Measurements from ENCODE around the gene TTLL11. TPM values are rescaled to one million over a fixed set of nuclear protein-coding genes. Genes with fewer than 3 reads are reported as not detected.

Gene TTLL11
- total RNA-seq, 1 experiment from 2014 or later = 1.5 TPM

GRCh38 chr9:121844098-121844497 lies 249.0 kb downstream of the TTLL11 start:
- no peaks in the 10 kb centered on the region; a peak in 1 of 4 replicates for H3K4me1 Mint-ChIP-seq
- Histone ChIP-seq H3K4me2 (ENCODE audit: insufficient read depth, insufficient read length, low read length) (no peak overlapping the region), H3K18ac (ENCODE audit: insufficient read length, low read depth, low read length) (no peak overlapping the region), H3K14ac (ENCODE audit: insufficient read depth, low read length) (no peak overlapping the region), H3K4ac (ENCODE audit: low read depth, low read length) (no peak overlapping the region), H3K23me2 (ENCODE audit: insufficient read length, low read depth, low read length, poor library complexity, severe bottlenecking) (no peaks in the 10 kb centered on the region), H4K91ac (ENCODE audit: insufficient read length, low read depth, low read length) (no peak overlapping the region), H4K5ac (ENCODE audit: insufficient read length, low read depth, low read length) (no peak overlapping the region), H2AK5ac (ENCODE audit: insufficient read length, low read length) (no peak overlapping the region), H3K4me1 (ENCODE audit: insufficient read depth, low read length) (no peaks in the 10 kb centered on the region), H4K20me1 (ENCODE audit: control insufficient read depth, insufficient read depth, insufficient read length) (no peaks in the 10 kb centered on the region), H3K56ac (ENCODE audit: insufficient read length, low read depth, low read length) (no peak overlapping the region), H3K23ac (ENCODE audit: insufficient read length, low read depth, low read length) (no peak overlapping the region), H4K8ac (replicated peaks; ENCODE audit: insufficient read length, low read depth, low read length) (no peak overlapping the region), H3T11ph (ENCODE audit: low read length) (no peak overlapping the region), H2BK15ac (ENCODE audit: low read depth, low read length) (no peak overlapping the region), H3K79me2 (ENCODE audit: insufficient read depth, low read length) (no peaks in the 10 kb centered on the region), H3K27me3 (ENCODE audit: insufficient read depth, low read length) (no peaks in the 10 kb centered on the region), H3K9me3 (ENCODE audit: control insufficient read depth, low read depth, low read length) (no peaks in the 10 kb centered on the region), H3K79me1 (ENCODE audit: insufficient read depth, low read depth, low read length, poor library complexity, severe bottlenecking) (no peaks in the 10 kb centered on the region), H2BK120ac (ENCODE audit: low read depth, low read length, poor library complexity, severe bottlenecking) (no peak overlapping the region), H2BK20ac (ENCODE audit: low read depth, low read length, poor library complexity, severe bottlenecking) (no peak overlapping the region), H3K27ac (ENCODE audit: insufficient read length, low read depth, low read length) (no peak overlapping the region), H2AFZ (ENCODE audit: low read length) (no peak overlapping the region), H2BK5ac (ENCODE audit: insufficient read length, low read length) (no peak overlapping the region), H3K9ac (ENCODE audit: extremely low read depth, insufficient read length, low read length) (no peak overlapping the region), H2BK12ac (ENCODE audit: insufficient read length, low read depth, low read length) (no peak overlapping the region)
- H3K27me3 Mint-ChIP-seq (ENCODE audit: low read depth) = peaks cover 7% of the 10 kb centered on the region
- peaks cover 27 to 29% of the 10 kb centered on the region in 2 experiments for H3K9me3 Mint-ChIP-seq
- TF ChIP-seq CTCF (conservative IDR thresholded peaks at IDR 0.05) = no peak
- no peak overlapping the region for H3K27ac Mint-ChIP-seq
- no peak overlapping the region for H3K4me3 Mint-ChIP-seq
- H3K36me3 Mint-ChIP-seq (ENCODE audit: insufficient read depth in 1 of 3, low read depth in 3 of 3) = peaks cover 0 to 11% (median 4%) of the 10 kb centered on the region in 3 experiments; a peak in 4 of 7 replicates
- DNase-seq = no peak
- WGBS (ENCODE audit: extremely low coverage, insufficient read length, low lambda C conversion rate) = no CpG with 5 or more reads among the region's 2 CpGs

Measured in H9 (cell line).